GM19397 (cell line): ENCODE data around the gene NFATC2IP.

ENCODE experiments used
- ATAC-seq: cut with Tn5 transposase; IDR thresholded peaks from one replicate; pipeline ENCODE4 v1.9.1; 2021; ENCODE audit warnings: mild to moderate bottlenecking, moderate library complexity; ENCODE audit not compliant: unreplicated experiment

Gene NFATC2IP

DNA sequence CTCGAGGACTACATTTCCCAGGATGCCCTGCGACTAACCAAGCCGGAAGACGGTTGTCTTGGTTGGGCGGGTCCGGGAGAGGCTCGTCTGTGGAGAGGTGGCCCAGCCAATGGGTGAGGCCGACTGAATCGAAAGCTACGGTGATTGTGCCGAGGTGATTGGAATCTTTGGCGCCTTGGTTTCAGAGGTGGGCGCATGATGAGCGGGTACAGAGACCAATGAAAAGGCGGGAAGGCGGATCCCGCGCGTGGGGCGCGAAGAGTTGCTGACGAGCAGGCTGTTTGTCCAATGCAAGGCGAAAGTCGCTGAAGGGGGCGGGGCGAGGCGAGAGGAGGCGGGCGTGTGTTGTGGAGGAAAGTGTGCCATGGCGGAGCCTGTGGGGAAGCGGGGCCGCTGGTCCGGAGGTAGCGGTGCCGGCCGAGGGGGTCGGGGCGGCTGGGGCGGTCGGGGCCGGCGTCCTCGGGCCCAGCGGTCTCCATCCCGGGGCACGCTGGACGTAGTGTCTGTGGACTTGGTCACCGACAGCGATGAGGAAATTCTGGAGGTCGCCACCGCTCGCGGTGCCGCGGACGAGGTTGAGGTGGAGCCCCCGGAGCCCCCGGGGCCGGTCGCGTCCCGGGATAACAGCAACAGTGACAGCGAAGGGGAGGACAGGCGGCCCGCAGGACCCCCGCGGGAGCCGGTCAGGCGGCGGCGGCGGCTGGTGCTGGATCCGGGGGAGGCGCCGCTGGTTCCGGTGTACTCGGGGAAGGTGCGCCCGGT lies at the start of gene NFATC2IP:
Gene NFATC2IP (plus strand): TSS at position 290 of the 762 bp plus-strand sequence. CDS start 75 bp downstream, at position 365.
- peak; percentile 89 for ATAC-seq

GRCh38 chr16:28901862-28902261 lies 48.9 kb upstream of the NFATC2IP start:
- no peak for ATAC-seq

DNA sequence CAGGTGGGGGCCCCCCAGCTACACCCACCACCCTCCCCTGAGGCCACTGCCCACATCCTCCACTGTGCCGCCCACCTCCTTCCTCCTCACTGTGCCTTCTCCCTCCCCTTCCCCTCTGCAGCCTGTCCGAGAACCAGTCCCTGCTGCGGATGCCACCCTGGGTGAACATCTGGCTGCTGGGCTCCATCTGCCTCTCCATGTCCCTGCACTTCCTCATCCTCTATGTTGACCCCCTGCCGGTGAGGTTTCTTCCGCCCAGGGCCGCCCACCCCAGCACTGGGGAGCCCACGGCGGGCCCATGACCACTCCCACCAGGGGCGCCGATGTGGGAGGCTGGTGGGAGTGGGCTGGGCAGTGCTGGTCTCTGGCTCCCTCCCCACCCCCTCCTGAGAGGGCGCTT lies 47.8 kb upstream of the NFATC2IP start:
- no peak for ATAC-seq

- ATAC-seq, result no peak
Measured at GRCh38 chr16:28903344-28904042, 47.2 kb upstream of the NFATC2IP start.

DNA sequence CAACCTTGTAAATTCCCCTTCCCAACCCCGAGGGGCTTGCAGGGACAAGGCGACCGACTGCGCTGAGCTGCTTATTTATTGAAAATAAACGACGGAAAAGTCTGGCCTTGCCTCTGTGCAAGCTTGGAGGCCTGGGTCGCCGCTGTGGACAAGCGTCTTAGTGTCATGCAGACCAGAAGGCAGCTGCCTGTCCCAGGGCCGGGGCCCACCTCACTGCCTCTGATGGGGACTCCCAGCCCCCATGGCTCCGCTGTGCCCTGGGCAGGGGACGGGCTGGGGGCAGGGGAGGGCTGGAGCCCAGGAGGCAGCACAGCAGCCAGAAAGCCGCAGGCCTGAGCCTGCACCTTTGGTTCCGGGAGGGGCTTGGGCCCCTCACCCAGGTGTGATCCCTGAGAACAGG lies 46.4 kb upstream of the NFATC2IP start:
- ATAC-seq, result no peak

- ATAC-seq, result no peak
Measured at GRCh38 chr16:28904828-28905227, 45.9 kb upstream of the NFATC2IP start.

- no peak for ATAC-seq
Measured at GRCh38 chr16:28905229-28905754, 45.4 kb upstream of the NFATC2IP start.

GRCh38 chr16:28905800-28906372 lies 44.9 kb upstream of the NFATC2IP start:
- no peak for ATAC-seq

DNA sequence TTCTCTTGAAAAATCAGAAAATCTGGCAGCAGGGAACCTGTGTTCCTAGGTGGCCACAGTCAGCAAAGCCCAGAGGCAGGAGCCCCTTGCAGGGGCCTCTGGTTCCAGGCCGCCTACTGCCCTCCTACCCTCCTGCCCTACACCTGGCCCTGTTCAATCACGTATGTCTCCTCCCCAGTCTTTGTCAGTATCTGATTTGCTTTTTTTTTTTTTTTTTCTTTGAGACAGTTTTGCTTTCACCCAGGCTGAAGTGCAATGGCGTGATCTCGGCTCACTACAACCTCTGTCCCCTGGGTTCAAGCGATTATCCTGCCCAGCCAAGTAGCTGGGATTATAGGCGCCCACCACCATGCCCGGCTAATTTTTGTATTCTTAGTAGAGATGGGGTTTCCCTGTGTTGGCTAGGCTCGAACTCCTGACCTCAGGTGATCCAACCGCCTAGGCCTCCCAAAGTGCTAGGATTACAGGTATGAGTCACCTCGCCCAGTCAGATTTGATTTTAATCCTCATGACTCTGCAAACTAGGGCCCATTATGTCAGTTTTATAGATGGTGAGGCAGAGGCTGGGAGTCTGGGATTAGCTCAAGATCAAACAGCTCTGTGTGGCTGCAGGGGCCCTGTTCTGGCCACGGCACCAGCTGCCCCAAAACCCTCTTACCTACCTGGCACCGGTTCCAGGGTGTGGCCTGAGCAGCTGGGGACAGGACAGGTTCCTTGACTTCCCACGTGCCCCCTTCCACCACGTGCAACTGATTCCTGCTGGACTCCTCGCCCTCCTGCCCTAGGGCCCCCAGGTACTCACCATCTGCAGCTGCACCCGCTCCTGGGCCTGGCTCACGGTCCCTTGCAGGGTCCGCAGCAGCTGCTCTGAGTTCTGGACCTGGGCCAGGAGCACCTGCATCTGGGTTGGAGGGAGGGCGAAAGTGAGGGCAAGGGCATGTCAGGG lies 40.4 kb upstream of the NFATC2IP start:
- ATAC-seq, result no peak

DNA sequence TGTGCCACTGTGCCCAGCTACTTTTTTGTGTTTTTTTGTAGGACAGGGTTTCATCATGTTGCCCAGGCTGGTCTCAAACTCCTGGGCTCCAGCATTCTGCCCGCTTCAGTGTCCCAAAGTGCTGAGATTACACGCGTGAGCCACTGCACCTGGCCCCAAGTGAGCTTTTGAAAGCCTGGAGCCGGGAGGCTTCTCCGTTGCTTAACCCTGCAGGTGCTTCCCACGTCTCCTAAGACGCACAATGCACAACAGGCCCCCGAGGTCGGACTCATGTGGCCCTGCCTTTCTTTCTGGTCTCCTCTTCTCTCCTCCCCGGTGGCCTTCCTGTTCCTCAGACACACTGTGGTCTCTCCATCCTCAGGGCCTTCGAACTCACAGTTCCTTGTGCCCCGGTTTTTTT lies 38.2 kb upstream of the NFATC2IP start:
- no peak for ATAC-seq

- ATAC-seq, result no peak
Measured at GRCh38 chr16:28913946-28914724, 36.6 kb upstream of the NFATC2IP start.

DNA sequence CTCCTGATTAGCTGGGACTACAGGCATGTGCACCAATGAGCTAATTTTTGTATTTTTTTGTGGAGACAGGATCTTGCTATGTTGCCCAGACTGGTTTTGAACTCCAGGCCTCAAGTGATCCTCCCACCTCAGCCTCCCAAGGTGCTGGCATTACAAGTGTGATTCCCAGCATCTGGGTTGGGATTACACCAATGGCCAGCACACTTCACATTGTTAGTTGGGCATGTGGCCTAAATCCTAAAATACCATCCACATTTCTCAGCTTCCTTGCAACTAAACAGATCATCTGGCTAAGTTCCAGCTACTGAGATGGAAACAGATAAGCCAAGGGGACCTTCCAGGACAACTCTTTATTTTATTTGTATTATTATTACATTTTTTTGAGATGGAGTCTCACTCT lies 35.6 kb upstream of the NFATC2IP start:
- no peak for ATAC-seq

GRCh38 chr16:28917095-28917494 lies 33.6 kb upstream of the NFATC2IP start:
- no peak for ATAC-seq

DNA sequence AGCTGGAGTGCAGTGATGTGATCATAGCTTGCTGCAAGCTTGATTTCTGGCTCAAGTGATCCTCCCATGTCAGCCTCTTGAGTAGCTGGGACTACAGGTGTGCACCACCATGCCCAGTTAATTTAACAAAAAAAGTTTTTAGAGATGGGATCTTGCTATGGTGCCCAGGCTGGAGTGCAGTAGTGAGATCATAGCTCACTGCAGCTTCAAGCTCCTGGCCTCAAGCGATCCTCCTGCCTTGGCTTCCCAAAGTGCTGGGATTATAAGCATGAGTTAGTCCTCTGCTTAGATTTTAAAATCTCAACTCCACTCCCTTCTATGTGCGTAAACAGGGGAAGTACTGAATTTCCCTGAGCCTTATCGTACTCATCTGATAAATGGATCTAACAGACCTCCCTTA lies 32.0 kb upstream of the NFATC2IP start:
- no peak for ATAC-seq

DNA sequence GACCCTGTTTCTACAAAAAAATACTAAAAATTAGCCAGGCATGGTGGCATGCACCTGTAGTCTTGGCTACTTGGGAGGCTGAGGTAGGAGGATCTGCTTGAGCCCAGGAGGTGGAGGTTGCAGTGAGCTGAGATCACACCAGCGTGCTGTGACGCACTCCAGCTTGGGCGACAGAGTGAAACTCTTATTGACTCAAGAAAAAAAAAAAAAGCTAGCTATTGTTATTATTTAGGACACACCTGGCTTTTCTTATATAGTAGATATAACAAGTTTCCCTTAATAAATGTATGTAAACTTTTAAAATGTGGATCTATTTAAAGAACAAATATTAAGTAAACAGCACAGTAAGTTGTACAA lies 27.5 kb upstream of the NFATC2IP start:
- no peak for ATAC-seq

DNA sequence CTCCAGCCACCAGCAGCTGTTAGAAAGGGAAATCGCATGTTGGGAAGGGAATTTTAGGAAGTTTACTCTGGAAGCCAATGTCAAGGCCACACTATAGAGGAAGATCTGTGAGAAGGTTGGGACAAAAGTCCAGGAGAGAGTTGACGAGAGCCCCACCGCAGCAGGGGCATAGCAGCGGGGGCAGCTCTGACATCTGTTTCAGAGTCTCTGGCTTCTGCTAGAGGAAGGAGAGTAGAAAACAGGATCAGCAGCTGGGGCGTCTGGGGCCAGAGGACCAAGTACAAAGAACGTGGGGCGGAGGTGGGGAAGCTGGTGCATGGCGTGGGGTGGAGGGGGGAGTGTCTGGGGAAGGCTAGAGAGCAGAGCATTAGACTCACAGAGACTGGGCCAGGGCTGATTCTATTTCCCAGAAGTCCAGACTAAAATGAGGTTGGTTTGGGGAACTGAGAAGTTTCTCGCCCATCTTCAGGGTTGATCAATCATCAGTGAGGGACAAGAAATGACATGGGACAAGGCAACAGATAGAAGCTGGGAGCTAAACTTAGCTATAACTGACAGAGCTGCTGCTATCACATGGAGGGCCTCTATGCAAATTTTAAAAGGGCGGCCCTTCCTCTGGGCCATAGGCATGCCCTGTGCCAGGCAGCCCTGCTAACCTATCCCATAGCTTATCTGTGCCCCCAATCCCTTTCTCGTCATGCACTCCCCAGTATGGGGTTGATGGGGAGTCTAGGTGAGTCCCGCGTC lies 26.9 kb upstream of the NFATC2IP start:
- peak; percentile 54 for ATAC-seq

- no peak for ATAC-seq
Measured at GRCh38 chr16:28924399-28924761, 26.4 kb upstream of the NFATC2IP start.

GRCh38 chr16:28924762-28925385 lies 25.9 kb upstream of the NFATC2IP start, which contains the start of gene RABEP2:
RABEP2 (minus strand) TSS chr16:28925238; CDS start chr16:28925163, 75 bp downstream.
- ATAC-seq, result peak; percentile 61
